ENCODE data around the gene TLE4. TPM values are rescaled to one million over a fixed set of nuclear protein-coding genes. Genes with fewer than 3 reads are reported as not detected.

TLE4 gene
- total RNA-seq, 2 experiments from 2014 or later, result 62.4 to 68.8 TPM

- no peak overlapping the region for H3K4me3 Mint-ChIP-seq
Measured at GRCh38 chr9:79658926-79659325, 87.2 kb downstream of the TLE4 start.

GRCh38 chr9:79660615-79661014 is 88.8 kb downstream of the TLE4 start:
- POLR2A ChIA-PET, result no interaction called here
- H3K27ac Mint-ChIP-seq, result no peak overlapping the region
- peaks cover 29% of the 10 kb centered on the region for H3K36me3 Mint-ChIP-seq
- ATAC-seq (ENCODE audit: low read depth), result no peak
- DNase-seq, result no peak
- no peak overlapping the region for H3K4me3 Mint-ChIP-seq
- peaks cover 18% of the 10 kb centered on the region for H3K4me1 Mint-ChIP-seq
- H3K9me3 Mint-ChIP-seq, result no peaks in the 10 kb centered on the region
- H3K27me3 Mint-ChIP-seq, result no peaks in the 10 kb centered on the region

More at GRCh38 chr9:79658926-79659325, 87.2 kb downstream of the TLE4 start:
- ATAC-seq (ENCODE audit: low read depth) (no peak), DNase-seq (no peak)
- Mint-ChIP-seq H3K27ac (no peak overlapping the region), H3K36me3 (peaks cover 37% of the 10 kb centered on the region), H3K4me1 (peaks cover 16% of the 10 kb centered on the region), H3K27me3 (no peaks in the 10 kb centered on the region), H3K9me3 (no peaks in the 10 kb centered on the region)
- POLR2A ChIA-PET, result interaction anchor here (1.2 kb wide), 1 partner anchor 88 kb away, joined by 4 read pairs; the partner anchor contains the start of gene TLE4

GRCh38 chr9:79661279-79661678 is 89.5 kb downstream of the TLE4 start:
- DNase-seq (no peak), ATAC-seq (ENCODE audit: low read depth) (no peak)
- Mint-ChIP-seq H3K27me3 (no peaks in the 10 kb centered on the region), H3K9me3 (no peaks in the 10 kb centered on the region), H3K27ac (no peak overlapping the region), H3K36me3 (peaks cover 27% of the 10 kb centered on the region), H3K4me3 (no peak overlapping the region), H3K4me1 (peaks cover 20% of the 10 kb centered on the region)
- POLR2A ChIA-PET, result no interaction called here

- Mint-ChIP-seq H3K4me1 (peaks cover 20% of the 10 kb centered on the region), H3K4me3 (no peak overlapping the region), H3K27me3 (no peaks in the 10 kb centered on the region), H3K9me3 (no peaks in the 10 kb centered on the region), H3K36me3 (peaks cover 22% of the 10 kb centered on the region), H3K27ac (no peak overlapping the region)
- ATAC-seq (ENCODE audit: low read depth) (no peak), DNase-seq (no peak)
- POLR2A ChIA-PET, result no interaction called here
Measured at GRCh38 chr9:79661886-79662536, 90.2 kb downstream of the TLE4 start.

GRCh38 chr9:79662537-79662956 is 90.8 kb downstream of the TLE4 start:
- Mint-ChIP-seq H3K4me3 (no peak overlapping the region), H3K36me3 (peaks cover 20% of the 10 kb centered on the region), H3K27ac (no peak overlapping the region), H3K27me3 (no peaks in the 10 kb centered on the region), H3K4me1 (peaks cover 20% of the 10 kb centered on the region), H3K9me3 (no peaks in the 10 kb centered on the region)
- ATAC-seq (ENCODE audit: low read depth) (no peak), DNase-seq (no peak)
- POLR2A ChIA-PET, result no interaction called here

- no peak overlapping the region for H3K4me3 Mint-ChIP-seq
- H3K27me3 Mint-ChIP-seq, result no peaks in the 10 kb centered on the region
- peaks cover 20% of the 10 kb centered on the region for H3K4me1 Mint-ChIP-seq
- no peak overlapping the region for H3K27ac Mint-ChIP-seq
- DNase-seq (no peak), ATAC-seq (ENCODE audit: low read depth) (no peak)
- H3K36me3 Mint-ChIP-seq, result peaks cover 24% of the 10 kb centered on the region
- no peaks in the 10 kb centered on the region for H3K9me3 Mint-ChIP-seq
- POLR2A ChIA-PET, result no interaction called here
Measured at GRCh38 chr9:79663300-79663699, 91.5 kb downstream of the TLE4 start.

- DNase-seq, result no peak
- no peaks in the 10 kb centered on the region for H3K9me3 Mint-ChIP-seq
- H3K4me3 Mint-ChIP-seq, result no peak overlapping the region
- no peak overlapping the region for H3K27ac Mint-ChIP-seq
- H3K4me1 Mint-ChIP-seq, result peaks cover 20% of the 10 kb centered on the region
- peaks cover 24% of the 10 kb centered on the region for H3K36me3 Mint-ChIP-seq
- ATAC-seq (ENCODE audit: low read depth), result no peak
- POLR2A ChIA-PET, result no interaction called here
- H3K27me3 Mint-ChIP-seq, result no peaks in the 10 kb centered on the region
Measured at GRCh38 chr9:79663878-79664277, 92.1 kb downstream of the TLE4 start.

- no peaks in the 10 kb centered on the region for H3K9me3 Mint-ChIP-seq
- peaks cover 20% of the 10 kb centered on the region for H3K4me1 Mint-ChIP-seq
- H3K36me3 Mint-ChIP-seq, result peaks cover 26% of the 10 kb centered on the region
- POLR2A ChIA-PET, result no interaction called here
- no peaks in the 10 kb centered on the region for H3K27me3 Mint-ChIP-seq
- no peak overlapping the region for H3K27ac Mint-ChIP-seq
- DNase-seq (no peak), ATAC-seq (ENCODE audit: low read depth) (no peak)
- H3K4me3 Mint-ChIP-seq, result no peak overlapping the region
Measured at GRCh38 chr9:79664375-79664831, 92.6 kb downstream of the TLE4 start.

GRCh38 chr9:79665369-79665768 is 93.6 kb downstream of the TLE4 start:
- Mint-ChIP-seq H3K36me3 (peaks cover 27% of the 10 kb centered on the region), H3K27me3 (no peaks in the 10 kb centered on the region), H3K4me1 (peaks cover 20% of the 10 kb centered on the region)

GRCh38 chr9:79665931-79666330 is 94.2 kb downstream of the TLE4 start:
- no peak overlapping the region for H3K4me3 Mint-ChIP-seq
- no peaks in the 10 kb centered on the region for H3K27me3 Mint-ChIP-seq
- no peak overlapping the region for H3K27ac Mint-ChIP-seq
- H3K9me3 Mint-ChIP-seq, result no peaks in the 10 kb centered on the region
- peaks cover 31% of the 10 kb centered on the region for H3K36me3 Mint-ChIP-seq
- DNase-seq (no peak), ATAC-seq (ENCODE audit: low read depth) (no peak)
- peaks cover 21% of the 10 kb centered on the region for H3K4me1 Mint-ChIP-seq
- POLR2A ChIA-PET, result no interaction called here

More at GRCh38 chr9:79665369-79665768, 93.6 kb downstream of the TLE4 start:
- POLR2A ChIA-PET, result no interaction called here
- H3K9me3 Mint-ChIP-seq, result no peaks in the 10 kb centered on the region
- H3K4me3 Mint-ChIP-seq, result no peak overlapping the region
- no peak for ATAC-seq (ENCODE audit: low read depth)
- H3K27ac Mint-ChIP-seq, result no peak overlapping the region
- DNase-seq, result no peak

- Mint-ChIP-seq H3K4me1 (peaks cover 17% of the 10 kb centered on the region), H3K27me3 (no peaks in the 10 kb centered on the region), H3K27ac (no peak overlapping the region), H3K4me3 (no peak overlapping the region), H3K36me3 (peaks cover 36% of the 10 kb centered on the region), H3K9me3 (no peaks in the 10 kb centered on the region)
- POLR2A ChIA-PET, result no interaction called here
- DNase-seq, result no peak
- ATAC-seq (ENCODE audit: low read depth), result no peak
Measured at GRCh38 chr9:79667120-79667519, 95.4 kb downstream of the TLE4 start.

GRCh38 chr9:79667817-79668436 is 96.2 kb downstream of the TLE4 start:
- DNase-seq (no peak), ATAC-seq (ENCODE audit: low read depth) (no peak)
- H3K27ac Mint-ChIP-seq, result no peak overlapping the region
- H3K4me1 Mint-ChIP-seq, result peaks cover 15% of the 10 kb centered on the region
- POLR2A ChIA-PET, result no interaction called here
- peaks cover 41% of the 10 kb centered on the region for H3K36me3 Mint-ChIP-seq
- no peak overlapping the region for H3K4me3 Mint-ChIP-seq
- no peaks in the 10 kb centered on the region for H3K27me3 Mint-ChIP-seq
- H3K9me3 Mint-ChIP-seq, result no peaks in the 10 kb centered on the region

GRCh38 chr9:79668956-79669355 is 97.2 kb downstream of the TLE4 start:
- Mint-ChIP-seq H3K4me1 (peaks cover 18% of the 10 kb centered on the region), H3K9me3 (no peaks in the 10 kb centered on the region), H3K27me3 (no peaks in the 10 kb centered on the region), H3K36me3 (peaks cover 45% of the 10 kb centered on the region), H3K27ac (no peak overlapping the region), H3K4me3 (no peak overlapping the region)
- POLR2A ChIA-PET, result no interaction called here
- no peak for ATAC-seq (ENCODE audit: low read depth)
- no peak for DNase-seq

GRCh38 chr9:79670269-79670961 is 98.7 kb downstream of the TLE4 start:
- POLR2A ChIA-PET, result no interaction called here
- Mint-ChIP-seq H3K9me3 (no peaks in the 10 kb centered on the region), H3K27ac (no peak overlapping the region), H3K27me3 (no peaks in the 10 kb centered on the region), H3K36me3 (peaks cover 52% of the 10 kb centered on the region), H3K4me3 (no peak overlapping the region), H3K4me1 (peaks cover 17% of the 10 kb centered on the region)
- ATAC-seq (ENCODE audit: low read depth) (no peak), DNase-seq (no peak)

Measured in activated naive CD8-positive, alpha-beta T cell treated with anti-CD3 and anti-CD28 coated beads, Interleukin-2, amount 10 ng/mL, durations not matched to agents 7 days and 5 days (primary cell).